IPS DF 6.9 (cell line): ENCODE data around the gene ERO1B.

Source experiments
- DNase-seq: peaks from one replicate; pipeline ENCODE4 v3.0.0-alpha.2; 2013; ENCODE audit warnings: low read depth, low spot score
- H3K27ac ChIP-seq: one replicate; pipeline ENCODE4 v1.5.1; 2013; ENCODE audit warnings: low read length, control low read depth
- H3K27me3 ChIP-seq: 2 replicates; pipeline ENCODE4 v1.6.1; 2013; ENCODE audit warnings: mild to moderate bottlenecking, low read length; ENCODE audit not compliant: control insufficient read depth, insufficient read depth
- H3K36me3 ChIP-seq: 2 replicates; pipeline ENCODE4 v1.6.1; 2013; ENCODE audit warnings: low read length; ENCODE audit not compliant: control insufficient read depth, insufficient read depth
- H3K4me1 ChIP-seq: 2 replicates; pipeline ENCODE4 v1.6.1; 2013; ENCODE audit warnings: low read length; ENCODE audit not compliant: control insufficient read depth, insufficient read depth
- H3K4me3 ChIP-seq: 2 replicates; pipeline ENCODE4 v1.5.1; 2013; ENCODE audit warnings: mild to moderate bottlenecking, low read length
- H3K9me3 ChIP-seq: 2 replicates; pipeline ENCODE4 v1.6.1; 2013; ENCODE audit warnings: low read length, inconsistent platforms; ENCODE audit not compliant: control insufficient read depth, insufficient read depth
- WGBS: extraction: QIAGEN DNeasy Blood & Tissue Kit; methylation state at CpG from one replicate; pipeline ENCODE4 v1.1.7; 2013; ENCODE audit warnings: mixed read lengths, missing lambda C conversion rate; ENCODE audit not compliant: insufficient read length, insufficient coverage; 5-methylcytosine and 5-hydroxymethylcytosine counted together

ERO1B gene

DNA sequence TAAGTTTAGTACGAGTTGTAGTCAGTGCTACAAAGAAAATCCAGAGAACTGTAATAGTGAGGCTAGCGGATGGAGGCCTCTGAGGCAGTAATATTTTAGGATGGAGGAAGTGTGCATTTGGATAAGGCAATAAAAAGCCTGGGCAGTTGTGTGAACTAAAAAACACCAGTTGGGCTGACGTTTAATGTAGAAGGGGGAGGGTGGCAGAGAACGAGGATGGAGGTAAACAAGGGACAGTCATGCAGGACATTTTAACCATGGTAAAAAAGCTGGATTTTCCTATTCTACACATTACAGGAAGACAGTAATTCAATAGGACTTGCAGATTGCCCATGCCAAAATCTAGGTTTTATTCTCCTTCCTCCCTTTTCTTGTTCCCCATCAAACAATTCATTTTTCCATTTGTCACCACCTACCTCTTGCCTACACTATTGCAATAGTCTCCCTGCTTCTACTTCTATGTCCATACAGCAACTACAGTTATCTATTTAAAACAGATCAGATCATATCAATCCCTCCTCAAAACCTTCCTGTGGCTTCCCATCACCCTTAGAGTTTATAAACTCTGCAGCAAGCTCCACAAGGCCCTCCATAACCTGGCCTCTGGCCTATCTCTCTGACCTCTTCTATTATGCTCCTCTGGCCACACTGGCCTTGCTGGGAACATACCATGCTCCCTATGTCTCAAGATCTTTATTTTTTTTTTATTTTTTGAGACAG lies 27.7 kb downstream of the ERO1B start:
- no CpG with 5 or more reads among the region's 4 CpGs for WGBS

DNA sequence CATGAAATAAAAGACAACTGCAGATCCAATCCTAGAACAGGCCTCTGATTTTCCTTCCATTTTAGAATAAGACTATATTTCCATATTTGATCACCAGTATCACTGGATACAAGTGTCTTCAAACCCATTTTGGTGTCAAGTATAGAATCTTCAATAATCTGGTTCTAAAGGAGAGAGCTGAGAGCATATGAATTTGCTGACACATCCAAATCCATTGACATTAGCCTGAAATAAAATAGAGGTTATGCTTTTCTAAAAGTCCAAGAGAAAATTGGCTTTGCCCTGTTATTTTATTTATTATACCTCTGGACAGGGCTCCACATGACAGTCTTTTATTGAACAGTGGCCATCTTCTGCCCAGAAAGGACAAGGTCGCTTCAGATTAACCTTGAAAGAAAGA lies 28.6 kb downstream of the ERO1B start:
- no peaks in the 10 kb centered on the region for H3K4me1 ChIP-seq
- H3K4me3 ChIP-seq = no peak overlapping the region
- no peaks in the 10 kb centered on the region for H3K27me3 ChIP-seq
- no peaks in the 10 kb centered on the region for H3K36me3 ChIP-seq
- no peak for DNase-seq
- no peaks in the 10 kb centered on the region for H3K9me3 ChIP-seq
- no peak overlapping the region for H3K27ac ChIP-seq
- no CpG with 5 or more reads among the region's 1 CpG for WGBS

More for the DNA sequence above, 27.7 kb downstream of the ERO1B start:
- Histone ChIP-seq H3K27ac (no peak overlapping the region), H3K27me3 (no peaks in the 10 kb centered on the region), H3K36me3 (no peaks in the 10 kb centered on the region), H3K9me3 (no peaks in the 10 kb centered on the region), H3K4me3 (no peak overlapping the region), H3K4me1 (no peaks in the 10 kb centered on the region)
- DNase-seq = no peak

- no peaks in the 10 kb centered on the region for H3K9me3 ChIP-seq
- H3K4me1 ChIP-seq = no peaks in the 10 kb centered on the region
- H3K4me3 ChIP-seq = no peak overlapping the region
- H3K27me3 ChIP-seq = no peaks in the 10 kb centered on the region
- H3K36me3 ChIP-seq = no peaks in the 10 kb centered on the region
- H3K27ac ChIP-seq = no peak overlapping the region
- no CpG with 5 or more reads among the region's 1 CpG for WGBS
- DNase-seq = no peak
Measured at GRCh38 chr1:236251587-236251986, 30.2 kb downstream of the ERO1B start.

GRCh38 chr1:236247286-236247685 lies 34.5 kb downstream of the ERO1B start:
- no peak for DNase-seq
- no peak overlapping the region for H3K4me3 ChIP-seq
- H3K27ac ChIP-seq = no peak overlapping the region
- WGBS = no CpG with 5 or more reads among the region's 3 CpGs
- H3K27me3 ChIP-seq = no peaks in the 10 kb centered on the region
- H3K4me1 ChIP-seq = no peaks in the 10 kb centered on the region
- H3K36me3 ChIP-seq = no peaks in the 10 kb centered on the region
- no peaks in the 10 kb centered on the region for H3K9me3 ChIP-seq

DNA sequence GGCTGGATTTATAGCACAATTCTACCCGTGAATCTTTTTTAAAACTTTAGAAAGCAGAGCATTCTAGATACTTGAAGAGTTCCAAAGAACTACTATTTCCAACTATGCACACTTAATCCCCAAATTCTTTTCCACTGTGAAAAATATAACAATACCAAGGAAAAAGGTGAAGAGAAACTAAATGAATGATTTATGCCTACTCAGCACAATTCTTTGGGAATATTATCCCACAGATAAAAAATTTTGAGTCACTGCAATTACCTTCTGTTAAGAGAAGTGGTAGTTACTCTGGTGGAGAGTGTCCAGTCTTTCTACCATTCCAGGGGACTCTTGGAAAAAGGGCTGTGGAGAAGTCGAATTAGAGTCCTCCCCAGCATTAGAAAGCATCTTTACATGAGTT lies 39.2 kb downstream of the ERO1B start:
- no CpG with 5 or more reads among the region's 2 CpGs for WGBS
- Histone ChIP-seq H3K27me3 (no peaks in the 10 kb centered on the region), H3K4me3 (no peak overlapping the region), H3K4me1 (no peaks in the 10 kb centered on the region), H3K27ac (no peak overlapping the region), H3K36me3 (no peaks in the 10 kb centered on the region), H3K9me3 (no peaks in the 10 kb centered on the region)
- no peak for DNase-seq

DNA sequence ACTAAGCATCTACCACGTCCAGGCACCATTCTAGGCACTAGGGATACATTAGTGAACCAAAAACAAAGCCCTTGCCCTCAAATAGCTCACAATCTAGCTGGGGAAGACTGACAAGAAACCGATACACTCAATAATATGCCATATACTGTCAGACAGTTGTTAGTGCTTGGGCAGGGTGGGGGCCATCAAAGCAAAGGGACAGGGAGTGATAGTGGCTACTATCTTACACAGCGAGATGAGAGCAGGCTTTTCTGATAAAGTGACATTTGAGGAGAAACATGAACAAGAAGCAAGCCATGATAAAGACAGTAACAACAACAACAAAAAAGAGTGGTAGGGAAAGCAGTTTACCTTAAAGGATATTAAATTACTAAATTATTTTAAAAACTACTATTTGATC lies 41.1 kb downstream of the ERO1B start:
- H3K27me3 ChIP-seq = no peaks in the 10 kb centered on the region
- H3K27ac ChIP-seq = no peak overlapping the region
- no peak overlapping the region for H3K4me3 ChIP-seq
- no peaks in the 10 kb centered on the region for H3K36me3 ChIP-seq
- no CpG with 5 or more reads among the region's 3 CpGs for WGBS
- no peaks in the 10 kb centered on the region for H3K9me3 ChIP-seq
- no peaks in the 10 kb centered on the region for H3K4me1 ChIP-seq
- DNase-seq = no peak

DNA sequence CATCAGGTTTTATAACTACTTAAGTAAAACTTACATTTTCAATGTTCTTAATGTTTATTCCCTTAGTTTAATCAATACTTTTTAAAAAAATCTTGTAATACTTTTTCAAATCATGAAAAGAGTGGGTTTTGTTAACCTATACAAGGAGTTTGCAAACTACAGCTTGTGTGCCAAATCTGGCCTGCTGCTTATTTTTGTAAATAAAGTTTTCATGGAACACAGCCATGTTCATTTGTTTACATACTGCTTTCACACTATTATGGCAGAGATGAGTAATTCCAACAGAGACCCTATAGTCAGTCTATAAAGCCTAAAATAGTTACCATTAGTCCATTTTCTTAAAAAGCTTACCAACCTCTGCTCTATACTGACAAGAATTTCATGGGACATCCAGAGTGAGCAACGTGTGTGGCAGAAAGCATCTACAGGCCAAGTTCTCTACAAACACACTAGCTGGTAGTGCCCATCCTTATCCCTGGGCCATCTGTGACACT lies 42.6 kb downstream of the ERO1B start:
- H3K4me1 ChIP-seq = no peaks in the 10 kb centered on the region
- no peaks in the 10 kb centered on the region for H3K27me3 ChIP-seq
- H3K27ac ChIP-seq = no peak overlapping the region
- no CpG with 5 or more reads among the region's 1 CpG for WGBS
- DNase-seq = no peak
- H3K9me3 ChIP-seq = no peaks in the 10 kb centered on the region
- H3K4me3 ChIP-seq = no peak overlapping the region
- no peaks in the 10 kb centered on the region for H3K36me3 ChIP-seq

DNA sequence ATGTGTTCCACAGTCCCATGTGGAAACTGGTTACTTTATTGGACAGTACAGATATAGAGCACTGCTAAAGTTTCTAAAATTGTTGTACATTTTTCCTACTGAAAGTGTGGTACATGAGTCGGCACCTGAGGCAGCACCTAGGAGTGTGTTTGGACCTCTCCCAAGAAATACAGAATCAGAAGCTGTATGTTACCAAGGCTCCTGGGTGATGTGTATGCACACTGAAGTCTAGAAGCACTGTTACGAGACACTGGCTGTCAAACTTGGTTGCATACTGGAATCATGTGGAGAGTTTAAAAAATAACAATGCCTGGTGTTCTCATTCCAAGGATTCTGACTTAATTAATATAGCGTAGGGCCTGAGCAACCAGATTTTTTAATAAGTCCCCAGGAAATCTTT lies 46.6 kb downstream of the ERO1B start:
- Histone ChIP-seq H3K36me3 (no peaks in the 10 kb centered on the region), H3K27ac (no peak overlapping the region)
- no CpG with 5 or more reads among the region's 3 CpGs for WGBS

GRCh38 chr1:236228411-236228810 lies 53.3 kb downstream of the ERO1B start:
- no CpG with 5 or more reads among the region's 4 CpGs for WGBS
- H3K27ac ChIP-seq = no peak overlapping the region
- H3K36me3 ChIP-seq = no peaks in the 10 kb centered on the region
- H3K4me3 ChIP-seq = no peak overlapping the region
- DNase-seq = no peak
- H3K4me1 ChIP-seq = no peaks in the 10 kb centered on the region
- no peaks in the 10 kb centered on the region for H3K27me3 ChIP-seq
- no peaks in the 10 kb centered on the region for H3K9me3 ChIP-seq

More for the DNA sequence above, 46.6 kb downstream of the ERO1B start:
- Histone ChIP-seq H3K4me1 (no peaks in the 10 kb centered on the region), H3K9me3 (no peaks in the 10 kb centered on the region), H3K4me3 (no peak overlapping the region), H3K27me3 (no peaks in the 10 kb centered on the region)
- DNase-seq = no peak

DNA sequence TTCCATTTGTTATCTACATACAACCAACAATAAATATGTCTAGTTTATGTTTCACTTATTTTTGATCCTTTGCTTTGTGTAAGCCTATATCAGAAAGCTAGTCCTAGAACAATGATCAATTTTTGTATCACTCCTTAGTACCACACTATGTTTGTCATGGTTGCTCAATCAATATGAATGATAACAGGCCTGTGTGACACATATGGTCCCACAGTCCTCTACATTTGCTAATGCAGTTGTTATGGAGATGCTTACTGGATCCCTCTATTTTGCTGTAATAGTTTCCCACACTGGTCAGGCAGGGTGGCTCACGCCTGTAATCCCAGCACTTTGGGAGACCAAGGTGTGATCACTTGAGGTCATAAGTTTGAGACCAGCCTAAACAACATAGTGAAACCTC lies 59.1 kb downstream of the ERO1B start:
- Histone ChIP-seq H3K9me3 (no peaks in the 10 kb centered on the region), H3K4me1 (no peaks in the 10 kb centered on the region), H3K4me3 (no peak overlapping the region), H3K27ac (no peak overlapping the region), H3K36me3 (no peaks in the 10 kb centered on the region), H3K27me3 (no peaks in the 10 kb centered on the region)
- no peak for DNase-seq
- WGBS = no CpG with 5 or more reads among the region's 1 CpG

DNA sequence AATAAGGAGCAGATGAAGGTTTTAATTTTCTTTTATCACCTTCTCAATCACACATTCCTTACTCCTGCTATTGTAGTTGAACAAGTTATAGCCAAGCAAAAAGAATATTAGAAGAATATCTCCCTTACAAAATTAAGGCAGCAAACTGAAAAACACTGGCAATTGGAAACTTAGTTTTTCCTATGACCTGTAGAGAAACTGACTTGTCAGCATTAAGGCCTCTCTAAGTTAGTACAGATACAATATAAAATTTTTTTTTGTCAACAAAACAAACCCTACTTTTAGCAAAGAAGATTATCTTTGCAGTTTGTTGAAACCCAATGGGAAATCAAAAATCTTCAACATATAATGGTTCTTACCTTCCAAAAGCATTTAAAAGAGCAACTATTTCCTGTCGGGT lies 61.3 kb downstream of the ERO1B start:
- Histone ChIP-seq H3K36me3 (no peaks in the 10 kb centered on the region), H3K27ac (no peak overlapping the region), H3K4me3 (no peak overlapping the region), H3K9me3 (no peaks in the 10 kb centered on the region), H3K27me3 (no peaks in the 10 kb centered on the region), H3K4me1 (no peaks in the 10 kb centered on the region)
- no peak for DNase-seq
- WGBS = no CpG with 5 or more reads among the region's 1 CpG
